RPMI8226 (cell line): Measurements from ENCODE around the gene TCF25.
"Not testable (repeated sequence)": the region's sequence is repeated elsewhere in the genome, so short reads cannot be mapped to it uniquely, and the experiment has no call there.

Experiments used
- DNase-seq: peaks from one replicate; pipeline ENCODE4 v3.0.0-alpha.2; 2015

TCF25 gene

DNA sequence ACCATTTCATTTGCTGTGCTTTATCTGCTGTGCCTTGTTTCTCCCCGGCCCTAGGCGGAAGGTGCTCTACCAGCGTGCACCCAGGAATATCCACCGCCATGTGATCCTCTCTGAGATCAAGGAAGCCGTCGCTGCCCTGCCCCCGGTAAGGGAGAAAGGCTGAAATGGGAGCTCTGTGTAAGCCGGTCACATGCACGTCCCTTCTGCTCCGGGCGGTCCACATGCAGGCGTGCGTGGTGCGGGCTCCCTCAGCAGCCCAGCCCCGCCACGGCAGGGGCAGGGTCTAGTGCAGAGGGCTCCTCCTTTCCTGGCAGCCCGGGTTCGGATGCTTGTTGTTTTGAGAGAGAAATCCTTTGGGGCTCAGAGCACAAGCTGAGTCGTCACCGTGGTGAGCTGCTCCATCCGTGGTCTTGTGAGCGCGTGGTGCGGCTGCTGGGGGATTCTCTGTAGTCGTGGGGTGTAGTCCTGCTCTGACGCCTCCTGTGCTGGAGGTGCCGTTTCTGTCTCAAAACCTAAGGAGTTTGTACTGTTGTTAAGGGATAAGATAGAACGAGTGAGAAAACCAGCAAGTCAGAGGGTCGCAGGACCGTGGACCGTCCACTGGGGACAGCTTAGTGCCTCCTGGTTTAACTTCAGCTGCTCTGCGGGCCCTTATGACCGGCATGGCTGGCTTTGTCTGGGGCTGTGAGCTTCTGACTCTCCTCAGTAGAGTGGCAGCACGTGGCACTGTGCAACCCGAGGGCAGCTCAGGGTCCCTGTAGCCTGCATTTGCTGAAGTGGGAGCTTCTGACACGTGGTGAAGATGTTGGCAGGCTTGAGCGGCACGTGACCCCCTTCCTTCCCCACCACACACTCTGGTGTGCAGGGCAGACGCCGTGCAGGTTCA, 33.0 kb downstream of the TCF25 start:
- no peak for DNase-seq

DNA sequence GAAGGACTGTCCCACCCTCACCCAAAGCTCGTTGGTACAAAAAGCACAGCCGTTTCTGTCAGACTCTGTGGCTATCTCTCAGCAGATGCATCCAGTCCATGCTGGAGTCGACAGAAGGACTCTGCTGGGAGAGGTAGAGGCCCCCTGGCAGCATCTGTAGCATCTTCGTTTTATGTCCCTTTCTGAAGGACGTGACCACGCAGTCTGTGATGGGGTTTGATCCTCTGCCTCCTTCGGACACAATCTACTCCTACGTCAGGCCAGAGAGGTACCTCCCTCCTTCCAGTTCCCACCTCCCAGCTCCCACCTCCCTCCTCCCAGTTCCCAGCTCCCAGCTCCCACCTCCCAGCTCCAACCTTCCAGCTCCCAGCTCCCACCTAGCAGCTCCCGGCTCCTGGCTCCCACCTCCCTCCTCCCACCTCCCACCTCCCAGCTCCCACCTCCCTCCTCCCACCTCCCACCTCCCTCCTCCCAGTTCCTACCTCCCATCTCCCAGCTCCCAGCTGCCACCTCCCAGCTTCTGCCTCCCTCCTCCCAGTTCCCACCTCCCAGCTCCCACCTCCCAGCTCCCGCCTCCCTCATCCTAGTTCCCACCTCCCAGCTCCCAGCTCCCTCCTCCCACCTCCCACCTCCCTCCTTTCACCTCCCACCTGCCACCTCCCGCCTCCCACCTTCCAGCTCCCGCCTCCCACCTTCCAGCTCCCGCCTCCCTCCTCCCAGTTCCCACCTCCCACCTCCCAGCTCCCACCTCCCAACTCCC, 33.8 kb downstream of the TCF25 start:
- no peak for DNase-seq

DNA sequence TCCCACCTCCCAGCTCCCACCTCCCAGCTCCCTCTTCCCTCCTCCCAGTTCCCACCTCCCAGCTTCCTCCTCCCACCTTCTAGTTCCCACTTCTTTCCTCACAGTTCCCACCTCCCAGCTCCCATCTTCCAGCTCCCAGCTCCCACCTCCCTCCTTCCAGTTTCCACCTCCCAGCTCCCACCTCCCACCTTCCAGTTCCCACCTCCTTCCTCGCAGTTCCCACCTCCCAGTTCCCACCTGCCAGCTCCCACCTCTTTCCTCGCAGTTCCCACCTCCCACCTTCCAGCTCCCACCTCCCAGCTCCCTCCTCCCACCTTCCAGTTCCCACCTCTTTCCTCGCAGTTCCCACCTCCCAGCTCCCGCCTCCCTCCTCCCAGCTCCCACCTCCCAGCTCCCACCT, 34.8 kb downstream of the TCF25 start:
- DNase-seq = no peak

DNA sequence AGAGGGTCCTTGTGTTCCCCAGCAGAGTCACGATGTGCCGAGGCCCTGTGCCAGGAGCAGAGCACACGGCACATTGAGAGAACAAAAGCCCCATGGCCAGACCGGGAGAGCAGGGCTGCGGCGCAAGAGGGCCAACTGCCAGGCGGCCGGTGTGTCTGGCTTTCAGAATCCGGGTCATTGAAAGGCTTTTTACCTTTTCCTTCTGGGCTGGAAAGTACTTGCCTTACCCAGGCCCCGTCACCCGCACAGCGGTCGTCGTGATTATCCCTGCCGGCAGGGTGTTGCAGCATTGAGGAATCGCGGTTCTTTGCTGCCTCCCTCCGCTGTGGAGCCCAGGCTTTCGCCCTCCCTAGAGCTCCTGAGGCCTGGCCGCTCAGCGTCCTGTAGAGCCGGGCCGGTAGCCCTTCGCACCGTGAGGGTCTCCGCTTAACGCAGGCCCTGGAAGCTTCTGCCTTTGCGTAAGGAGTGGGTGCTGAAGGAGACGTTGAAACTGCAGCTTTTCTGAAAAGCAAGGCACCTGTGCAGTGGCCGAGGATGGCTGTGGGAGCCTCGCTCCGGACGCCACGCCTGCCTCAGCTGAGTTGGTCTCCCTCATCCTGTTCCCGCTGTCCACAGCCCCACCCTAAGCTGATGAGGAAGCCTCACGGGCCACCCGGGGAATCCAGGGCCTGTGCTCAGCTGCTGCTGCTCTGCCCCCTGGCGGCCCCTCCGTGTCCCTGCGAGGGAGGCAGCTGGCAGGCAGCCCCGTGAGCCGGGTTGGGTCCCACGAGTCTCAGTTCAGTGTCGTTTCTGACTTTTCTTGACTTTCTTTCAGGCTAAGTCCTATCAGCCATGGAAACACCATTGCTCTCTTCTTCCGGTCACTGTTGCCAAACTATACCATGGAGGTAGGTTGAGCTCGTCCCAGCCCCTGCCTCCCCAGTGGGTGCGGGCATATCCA, 36.7 kb downstream of the TCF25 start:
- peak; percentile 20 for DNase-seq

GRCh38 chr16:89910717-89911354, 37.4 kb downstream of the TCF25 start:
- no peak for DNase-seq

DNA sequence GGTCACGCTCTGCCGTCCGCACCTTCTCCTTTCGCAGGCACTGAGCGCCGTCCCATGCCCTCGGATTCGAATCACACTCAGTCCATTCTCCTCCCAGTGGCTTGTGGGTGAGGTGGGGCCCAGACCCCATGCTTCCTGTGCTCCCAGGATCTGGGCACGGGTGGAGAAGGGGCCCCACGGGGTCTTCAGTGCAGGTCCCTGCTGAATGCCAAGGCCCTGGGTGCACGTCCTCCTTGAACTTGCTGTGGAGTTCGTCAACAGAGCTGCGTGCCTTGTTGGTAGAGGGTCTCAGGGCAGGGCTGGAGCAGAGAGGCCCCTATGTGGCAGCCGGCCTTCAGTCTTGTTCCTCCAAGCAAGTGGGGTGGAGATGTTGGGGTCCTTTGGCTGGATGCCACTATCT, 38.0 kb downstream of the TCF25 start:
- DNase-seq = no peak

- DNase-seq = no peak
Measured at GRCh38 chr16:89912143-89912542, 38.8 kb downstream of the TCF25 start.

- DNase-seq = no peak
Measured at GRCh38 chr16:89912627-89913026, 39.2 kb downstream of the TCF25 start.

DNA sequence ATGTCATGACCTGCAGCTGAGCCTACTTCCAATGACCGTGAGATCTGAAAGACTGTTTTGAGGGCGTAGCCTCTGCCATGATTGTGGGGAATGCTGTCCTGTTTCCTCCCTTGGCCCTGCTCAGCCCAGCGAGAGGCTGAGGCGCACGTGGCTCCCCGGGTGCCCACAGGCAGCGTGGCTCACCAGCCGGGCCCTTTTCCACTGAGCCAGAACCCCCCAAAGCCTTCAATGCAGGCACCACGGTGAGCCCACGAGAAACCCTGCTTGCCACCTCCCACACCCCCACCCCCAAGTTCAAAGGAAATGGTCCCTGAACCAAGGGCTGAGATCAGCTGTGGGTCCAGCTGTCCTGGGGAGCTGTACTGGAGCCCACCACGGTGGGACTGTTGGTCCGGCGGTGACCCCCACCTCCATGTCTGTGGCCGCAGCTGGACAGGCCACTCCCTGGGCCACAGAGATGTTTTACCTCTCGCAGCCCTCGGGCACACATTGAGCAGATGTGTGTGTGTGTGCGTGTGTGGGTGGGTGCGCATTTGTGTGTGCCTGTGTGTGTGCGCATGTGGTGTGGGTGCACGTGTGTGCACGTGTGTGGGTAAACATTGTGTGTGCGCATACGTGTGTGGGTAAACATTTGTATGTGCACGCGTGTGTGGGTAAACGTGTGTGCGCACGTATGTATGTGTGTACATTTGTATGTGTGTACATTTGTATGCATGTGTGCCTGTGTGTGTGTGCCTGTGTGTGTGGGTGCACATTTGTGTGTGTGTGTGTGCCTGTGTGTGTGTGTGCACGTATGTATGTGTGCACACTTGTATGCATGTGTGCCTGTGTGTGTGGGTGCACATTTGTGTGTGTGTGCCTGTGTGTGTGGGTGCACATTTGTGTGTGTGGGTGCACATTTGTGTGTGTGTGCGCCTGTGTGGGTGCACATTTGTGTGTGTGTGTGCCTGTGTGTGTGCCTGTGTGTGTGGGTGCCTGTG, 40.3 kb downstream of the TCF25 start:
- DNase-seq = no peak

DNA sequence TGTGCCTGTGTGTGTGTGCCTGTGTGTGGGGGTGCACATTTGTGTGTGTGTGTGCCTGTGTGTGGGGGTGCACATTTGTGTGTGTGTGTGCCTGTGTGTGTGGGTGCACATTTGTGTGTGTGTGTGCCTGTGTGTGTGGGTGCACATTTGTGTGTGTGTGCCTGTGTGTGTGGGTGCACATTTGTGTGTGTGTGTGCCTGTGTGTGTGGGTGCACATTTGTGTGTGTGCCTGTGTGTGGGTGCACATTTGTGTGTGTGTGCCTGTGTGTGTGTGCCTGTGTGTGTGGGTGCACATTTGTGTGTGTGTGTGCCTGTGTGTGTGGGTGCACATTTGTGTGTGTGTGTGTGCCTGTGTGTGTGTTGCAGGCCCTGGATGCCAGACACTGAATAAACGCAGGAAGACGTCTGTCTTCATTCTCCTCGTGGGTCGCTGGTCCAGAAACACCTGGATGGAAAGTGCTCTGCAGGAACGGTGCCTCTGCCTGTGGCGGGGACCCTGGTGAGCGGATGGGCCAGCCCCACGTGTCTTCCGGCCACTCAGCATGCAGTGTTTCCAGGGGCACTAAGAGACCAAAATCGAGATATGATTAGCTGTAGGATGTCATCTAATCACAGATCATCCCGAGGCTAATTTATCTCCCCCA, 41.4 kb downstream of the TCF25 start:
- not testable (repeated sequence) for DNase-seq

GRCh38 chr16:89915303-89916232, 42.2 kb downstream of the TCF25 start:
- no peak for DNase-seq

DNA sequence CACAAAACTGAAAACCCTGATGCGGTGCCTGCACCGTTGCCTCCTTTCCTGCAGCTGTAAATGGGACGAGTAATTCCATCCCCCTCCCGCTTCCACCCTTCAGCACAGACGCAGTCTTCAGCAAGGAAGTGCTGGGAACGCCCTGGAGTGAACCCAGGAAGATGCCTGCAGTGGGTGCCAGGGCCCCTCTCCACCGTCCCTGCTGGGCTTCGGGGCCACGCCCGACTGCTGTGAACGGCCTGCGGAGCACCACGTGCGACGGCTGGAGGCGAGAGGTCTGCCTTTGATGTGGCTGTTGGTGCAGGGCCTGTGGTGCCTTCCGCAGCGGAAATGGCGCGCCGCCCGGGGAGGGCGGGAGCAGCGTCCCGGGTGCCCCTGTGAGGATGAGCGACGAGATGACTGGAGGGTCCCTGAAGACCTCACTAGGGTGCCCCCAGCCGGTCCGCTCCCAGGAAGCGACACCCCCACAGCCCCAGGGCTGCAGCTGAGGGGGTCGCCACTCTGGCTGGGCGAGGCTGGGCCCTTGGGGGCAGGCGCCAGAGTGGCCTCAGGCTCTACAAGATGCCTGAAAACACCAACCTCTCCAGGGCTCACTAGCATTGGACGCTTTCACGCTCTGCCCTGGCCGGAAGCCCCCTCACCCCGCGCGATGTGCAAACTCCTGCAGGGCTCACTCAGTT, 44.5 kb downstream of the TCF25 start:
- peak; percentile 90 for DNase-seq

DNA sequence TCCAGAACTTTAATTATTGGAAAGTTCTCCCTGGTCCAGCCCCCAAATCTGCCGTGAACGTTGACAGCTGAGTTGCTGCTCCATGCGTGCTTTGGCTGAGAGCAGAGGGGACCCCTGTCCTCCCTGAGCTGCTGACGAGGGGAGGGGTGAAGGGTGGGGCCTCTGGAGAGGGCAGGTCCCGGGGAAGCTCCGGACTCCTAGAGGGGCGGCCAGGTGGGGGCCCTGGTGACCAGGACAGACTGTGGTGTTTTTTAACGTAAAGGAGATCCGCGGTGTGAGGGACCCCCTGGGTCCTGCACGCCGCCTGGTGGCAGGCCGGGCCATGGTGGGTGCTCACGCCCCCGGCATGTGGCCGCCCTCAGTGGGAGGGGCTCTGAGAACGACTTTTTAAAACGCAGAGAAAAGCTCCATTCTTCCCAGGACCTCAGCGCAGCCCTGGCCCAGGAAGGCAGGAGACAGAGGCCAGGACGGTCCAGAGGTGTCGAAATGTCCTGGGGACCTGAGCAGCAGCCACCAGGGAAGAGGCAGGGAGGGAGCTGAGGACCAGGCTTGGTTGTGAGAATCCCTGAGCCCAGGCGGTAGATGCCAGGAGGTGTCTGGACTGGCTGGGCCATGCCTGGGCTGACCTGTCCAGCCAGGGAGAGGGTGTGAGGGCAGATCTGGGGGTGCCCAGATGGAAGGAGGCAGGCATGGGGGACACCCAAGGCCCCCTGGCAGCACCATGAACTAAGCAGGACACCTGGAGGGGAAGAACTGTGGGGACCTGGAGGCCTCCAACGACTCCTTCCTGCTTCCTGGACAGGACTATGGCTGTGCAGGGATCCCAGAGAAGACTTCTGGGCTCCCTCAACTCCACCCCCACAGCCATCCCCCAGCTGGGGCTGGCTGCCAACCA, 45.3 kb downstream of the TCF25 start, which contains the start of gene MC1R:
TSS of gene MC1R (plus strand) at position 410 of the 895 bp plus-strand sequence. CDS start at position 807, 397 bp downstream.
- no peak for DNase-seq

GRCh38 chr16:89919535-89920406, 46.4 kb downstream of the TCF25 start:
- no peak for DNase-seq

DNA sequence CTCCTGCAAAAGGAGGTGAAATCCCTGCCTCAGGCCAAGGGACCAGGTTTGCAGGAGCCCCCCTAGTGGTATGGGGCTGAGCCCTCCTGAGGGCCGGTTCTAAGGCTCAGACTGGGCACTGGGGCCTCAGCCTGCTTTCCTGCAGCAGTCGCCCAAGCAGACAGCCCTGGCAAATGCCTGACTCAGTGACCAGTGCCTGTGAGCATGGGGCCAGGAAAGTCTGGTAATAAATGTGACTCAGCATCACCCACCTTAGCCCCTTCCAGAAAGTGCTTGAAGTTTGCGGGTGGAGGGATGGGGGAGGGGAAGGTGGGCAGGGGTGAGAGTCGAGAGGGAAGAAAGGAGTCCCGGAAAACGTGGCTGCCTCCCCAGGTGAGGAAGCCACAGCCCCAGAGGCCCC, 47.3 kb downstream of the TCF25 start:
- DNase-seq = no peak

DNA sequence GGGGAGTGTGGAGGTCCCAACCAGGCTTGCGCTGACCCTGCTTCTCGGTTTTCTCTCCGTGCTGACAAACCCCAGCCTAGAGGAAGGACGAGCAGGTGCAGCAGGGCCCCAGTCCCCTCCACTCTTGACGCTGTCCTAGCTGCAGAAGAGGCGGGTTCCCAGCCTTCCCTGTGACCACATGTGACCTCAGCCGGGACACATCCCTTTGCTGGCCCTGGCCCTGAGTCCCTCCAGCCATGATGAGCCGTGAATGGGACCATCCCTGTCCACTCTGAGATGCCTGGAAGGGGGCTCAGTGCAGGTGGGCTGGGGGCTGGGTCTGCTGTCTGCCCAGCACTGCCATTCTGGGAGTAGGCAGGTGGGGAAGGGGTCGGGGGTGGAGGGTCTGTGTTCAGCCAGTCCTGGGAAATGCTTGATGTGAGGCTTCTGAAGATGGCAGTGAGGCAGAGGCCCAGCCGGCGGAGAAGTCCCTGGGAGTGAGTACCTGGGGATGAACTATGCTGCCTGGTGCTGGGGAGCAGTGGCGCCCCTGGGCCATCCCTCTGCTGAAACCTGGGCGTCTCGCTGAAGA, 47.8 kb downstream of the TCF25 start:
- no peak for DNase-seq
